ENCODE data around the gene MGAT3.
A peak's percentile ranks its signal among the peaks of the same experiment; 100 is the strongest.
"Not testable (repeated sequence)": the region's sequence is repeated elsewhere in the genome, so short reads cannot be mapped to it uniquely, and the experiment has no call there.

The MGAT3 gene

GRCh38 chr22:39520226-39521105, 63.7 kb downstream of the MGAT3 start, which contains the start of gene ATF4:
TSS of gene ATF4 (plus strand) at chr22:39520562. CDS start at chr22:39521446, 884 bp downstream.
- H3K4me3 ChIP-seq (ENCODE audit: low read length) = peak within 1 kb of the TSS; percentile 73
- DNase-seq (ENCODE audit: low read depth, low spot score) = no peak

- H3K4me3 ChIP-seq (ENCODE audit: low read length) = peak overlapping the region; percentile 73
- DNase-seq (ENCODE audit: low read depth, low spot score) = not testable (repeated sequence)
These were observed 64.5 kb downstream of the MGAT3 start for GRCh38 chr22:39521106-39521885.

GRCh38 chr22:39522091-39522490, 65.3 kb downstream of the MGAT3 start:
- not testable (repeated sequence) for DNase-seq (ENCODE audit: low read depth, low spot score)
- H3K4me3 ChIP-seq (ENCODE audit: low read length) = peak overlapping the region; percentile 73; the same call in 1 of the 2 replicates

- H3K4me3 ChIP-seq (ENCODE audit: low read length) = no peak overlapping the region
- DNase-seq (ENCODE audit: low read depth, low spot score) = no peak
These were observed 65.9 kb downstream of the MGAT3 start for GRCh38 chr22:39522567-39523300.

GRCh38 chr22:39524089-39524752, 67.4 kb downstream of the MGAT3 start:
- no peak for DNase-seq (ENCODE audit: low read depth, low spot score)
- no peak overlapping the region for H3K4me3 ChIP-seq (ENCODE audit: low read length)

GRCh38 chr22:39524753-39525657, 68.2 kb downstream of the MGAT3 start:
- no peak overlapping the region for H3K4me3 ChIP-seq (ENCODE audit: low read length)

GRCh38 chr22:39525658-39525975, 68.8 kb downstream of the MGAT3 start:
- H3K4me3 ChIP-seq (ENCODE audit: low read length) = no peak overlapping the region
- no peak for DNase-seq (ENCODE audit: low read depth, low spot score)

More at GRCh38 chr22:39524753-39525657, 68.2 kb downstream of the MGAT3 start:
- no peak for DNase-seq (ENCODE audit: low read depth, low spot score)

GRCh38 chr22:39526736-39527171, 69.9 kb downstream of the MGAT3 start:
- H3K4me3 ChIP-seq (ENCODE audit: low read length) = no peak overlapping the region
- DNase-seq (ENCODE audit: low read depth, low spot score) = peak; percentile 53

GRCh38 chr22:39527481-39527961, 70.7 kb downstream of the MGAT3 start:
- H3K4me3 ChIP-seq (ENCODE audit: low read length) = no peak overlapping the region
- no peak for DNase-seq (ENCODE audit: low read depth, low spot score)

- DNase-seq (ENCODE audit: low read depth, low spot score) = no peak
These were observed 71.4 kb downstream of the MGAT3 start for GRCh38 chr22:39528080-39528661.

GRCh38 chr22:39528681-39529486, 72.1 kb downstream of the MGAT3 start:
- DNase-seq (ENCODE audit: low read depth, low spot score) = peak; percentile 94
- H3K4me3 ChIP-seq (ENCODE audit: low read length) = peak overlapping the region; percentile 21

More at GRCh38 chr22:39528080-39528661, 71.4 kb downstream of the MGAT3 start:
- no peak overlapping the region for H3K4me3 ChIP-seq (ENCODE audit: low read length)

- no peak overlapping the region for H3K4me3 ChIP-seq (ENCODE audit: low read length)
- DNase-seq (ENCODE audit: low read depth, low spot score) = no peak
These were observed 72.7 kb downstream of the MGAT3 start for GRCh38 chr22:39529487-39529851.

- H3K4me3 ChIP-seq (ENCODE audit: low read length) = no peak overlapping the region
- no peak for DNase-seq (ENCODE audit: low read depth, low spot score)
These were observed 73.3 kb downstream of the MGAT3 start for GRCh38 chr22:39530116-39530515.

GRCh38 chr22:39530692-39531331, 74.0 kb downstream of the MGAT3 start:
- peak overlapping the region; percentile 95 for H3K4me3 ChIP-seq (ENCODE audit: low read length)

GRCh38 chr22:39532215-39533073, 75.6 kb downstream of the MGAT3 start, which contains the start of gene RPS19BP1:
TSS of gene RPS19BP1 (minus strand) at chr22:39532748. CDS start at chr22:39532738, 10 bp downstream.
- H3K4me3 ChIP-seq (ENCODE audit: low read length) = peak within 1 kb of the TSS; percentile 95
- DNase-seq (ENCODE audit: low read depth, low spot score) = peak; percentile 100

More at GRCh38 chr22:39530692-39531331, 74.0 kb downstream of the MGAT3 start:
- peak; percentile 77 for DNase-seq (ENCODE audit: low read depth, low spot score)
